Kidney tubule cell (primary cell): ENCODE data around the gene RNF34.

Experiments
- DNase-seq: peaks from one replicate; pipeline ENCODE4 v3.0.0-alpha.2; 2018; ENCODE audit warnings: low spot score

Gene RNF34

DNA sequence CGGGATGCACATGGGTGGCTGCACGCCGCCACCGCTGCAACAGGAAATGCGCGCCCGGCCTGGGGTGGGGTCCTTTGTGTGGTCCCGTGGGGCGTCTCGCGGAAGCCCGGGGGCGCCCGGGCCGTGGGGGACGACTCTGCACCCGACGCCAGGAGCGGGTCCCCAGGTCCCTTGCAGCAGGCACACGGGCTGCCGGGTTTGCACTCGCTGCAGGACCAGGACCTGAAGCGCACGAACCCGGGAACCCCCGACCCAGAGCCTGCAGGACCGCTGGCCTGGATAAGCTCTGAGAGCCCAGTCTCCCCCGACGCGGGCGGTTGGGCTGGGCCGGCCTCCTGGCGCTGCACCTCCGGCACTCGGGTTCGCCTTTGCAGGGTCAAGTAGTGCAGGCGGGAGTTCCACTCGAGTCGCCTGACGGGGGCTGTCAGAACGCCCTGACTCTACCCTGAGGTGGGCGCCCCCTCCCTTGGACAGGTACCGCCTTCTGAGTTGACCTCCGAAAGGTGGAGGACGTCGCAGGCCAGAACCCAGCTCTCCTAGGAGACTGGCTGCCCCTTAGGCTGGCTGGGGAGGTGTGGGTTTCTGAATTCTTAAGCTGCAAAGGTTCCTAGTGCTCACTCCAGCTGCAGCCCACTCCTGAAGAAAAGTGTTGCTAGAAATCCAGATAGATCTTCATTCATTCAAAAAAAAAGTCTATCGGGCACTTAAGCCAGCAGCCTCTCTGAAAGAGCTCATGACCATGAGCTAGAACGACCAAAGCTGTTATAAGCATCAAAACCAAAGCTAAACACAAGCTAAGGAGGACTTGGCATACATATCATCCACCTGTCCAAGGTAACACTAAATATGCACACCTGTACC, 68.0 kb downstream of the RNF34 start:
- peak; percentile 14 for DNase-seq

DNA sequence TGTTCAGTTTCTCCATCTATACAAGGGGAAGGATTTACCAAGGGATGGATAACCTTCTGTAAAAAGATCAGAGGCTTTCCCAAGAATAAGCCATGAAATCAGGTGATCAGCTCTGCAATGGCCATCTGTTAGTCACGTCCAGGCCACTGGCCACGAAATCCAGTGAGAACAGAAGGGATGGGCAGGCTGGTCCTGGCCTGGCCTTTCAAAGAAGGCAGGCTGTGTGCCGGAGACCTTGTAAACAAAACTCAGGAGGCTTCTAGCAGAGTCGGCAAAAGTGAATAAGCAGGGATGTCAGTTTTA, 68.5 kb downstream of the RNF34 start:
- DNase-seq, result no peak

DNA sequence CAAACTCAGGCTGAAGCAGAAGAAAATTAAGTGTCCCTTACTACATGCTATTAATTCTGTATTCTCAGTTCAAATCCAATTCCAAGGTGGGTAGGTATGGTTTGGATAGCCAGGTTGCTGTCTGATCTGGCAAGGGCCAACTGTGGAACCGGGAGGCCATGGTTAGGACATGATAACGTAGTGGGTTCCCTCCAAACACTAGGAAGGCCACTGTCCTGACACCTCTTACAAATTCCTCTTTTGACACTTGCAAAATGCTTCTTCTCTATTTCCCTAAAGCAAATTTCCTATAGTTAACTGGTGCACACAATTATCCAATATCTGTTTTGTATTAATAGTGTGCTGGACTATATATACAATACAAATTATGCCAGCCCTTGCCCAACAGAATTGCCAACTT, 70.8 kb downstream of the RNF34 start:
- DNase-seq, result no peak

DNA sequence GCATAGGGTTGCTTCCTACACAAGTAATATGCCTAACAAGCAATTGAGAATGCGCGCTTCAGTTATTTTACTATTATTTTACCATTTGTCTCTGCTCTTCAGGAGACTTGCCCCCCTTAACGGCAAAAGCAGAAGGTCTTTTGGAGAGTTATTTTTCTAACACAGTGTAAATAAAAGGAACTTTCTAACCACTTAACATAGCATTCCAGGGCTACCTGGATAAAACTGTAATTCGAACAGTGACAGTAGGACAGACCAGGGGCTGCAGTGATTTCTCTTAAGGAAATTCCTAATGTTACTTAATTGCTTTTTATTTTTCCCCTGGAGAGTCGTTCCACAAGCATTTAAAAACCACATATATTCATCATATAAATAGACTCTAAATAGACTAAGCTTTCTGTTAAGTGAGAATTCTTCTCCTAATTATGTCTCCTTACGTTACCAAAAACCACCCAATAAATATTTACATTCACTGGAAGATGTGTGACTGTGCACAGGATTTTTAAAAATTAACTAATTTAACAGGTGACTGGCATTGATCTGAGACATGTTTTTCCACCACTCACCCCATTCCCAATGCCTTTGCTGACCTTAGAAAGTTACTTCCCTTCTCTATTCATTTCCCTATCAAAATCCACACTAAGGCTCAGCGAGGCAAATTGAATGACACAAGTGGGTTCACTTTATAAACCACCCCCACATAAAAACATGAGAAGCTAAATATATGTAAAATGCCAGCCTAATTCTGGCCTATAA, 72.4 kb downstream of the RNF34 start:
- peak; percentile 22 for DNase-seq
